ENCODE data around the gene SNAPC2.
A peak's percentile ranks its signal among the peaks of the same experiment; 100 is the strongest.

The SNAPC2 gene

GRCh38 chr19:7968796-7969554 is 48.8 kb downstream of the SNAPC2 start:
- no peak for TF ChIP-seq CTCF (conservative IDR thresholded peaks at IDR 0.05; ENCODE audit: low read depth, low read length)
- no peak for DNase-seq (ENCODE audit: low read depth)
- no peak overlapping the region for H3K4me3 ChIP-seq (ENCODE audit: low read length)

- no peak overlapping the region for H3K4me3 ChIP-seq (ENCODE audit: low read length)
- no peak for TF ChIP-seq CTCF (conservative IDR thresholded peaks at IDR 0.05; ENCODE audit: low read depth, low read length)
- DNase-seq (ENCODE audit: low read depth), result no peak
Observed at GRCh38 chr19:7969555-7969939, 49.4 kb downstream of the SNAPC2 start.

GRCh38 chr19:7970716-7971448 is 50.7 kb downstream of the SNAPC2 start:
- no peak overlapping the region for H3K4me3 ChIP-seq (ENCODE audit: low read length)
- peak; percentile 92 for TF ChIP-seq CTCF (conservative IDR thresholded peaks at IDR 0.05; ENCODE audit: low read depth, low read length)
- no peak for DNase-seq (ENCODE audit: low read depth)

- no peak overlapping the region for H3K4me3 ChIP-seq (ENCODE audit: low read length)
- DNase-seq (ENCODE audit: low read depth), result no peak
- TF ChIP-seq CTCF (conservative IDR thresholded peaks at IDR 0.05; ENCODE audit: low read depth, low read length), result no peak
Observed at GRCh38 chr19:7971553-7972520, 51.7 kb downstream of the SNAPC2 start.

Measured in retinal pigment epithelial cell (primary cell).